HL-60/S4 treated with phorbol 12-myristate 13-acetate at 8.2 ng/mL for 4 days and 3 days (cell line): ENCODE data around the gene FIS1.

Source experiments
- in situ Hi-C: fragments of 300-500 bp; cut with MboI; formaldehyde crosslinking; loops from 2 replicates; pipeline ENCODE4 v1.15.0; 2022; ENCODE audit warnings: low sequenced_read_pairs

The FIS1 gene

GRCh38 chr7:101244375-101245146 is at the start of gene FIS1:
FIS1 (minus strand) TSS chr7:101245081; CDS start chr7:101245004, 77 bp downstream.
- in situ Hi-C loops = no loop called here

GRCh38 chr7:101294039-101294831 is 49.4 kb upstream of the FIS1 start:
- in situ Hi-C loops = loop anchor here (25.0 kb wide), 1 partner anchor 407 kb away; the partner anchor contains the start of genes ACHE, SRRT and UFSP1

- in situ Hi-C loops = loop anchor here (25.0 kb wide), 1 partner anchor 406 kb away; the partner anchor contains the start of genes ACHE, SRRT and UFSP1
Measured at GRCh38 chr7:101293069-101294021, 48.5 kb upstream of the FIS1 start.

- in situ Hi-C loops = loop anchor here (25.0 kb wide), 1 partner anchor 405 kb away; the partner anchor contains the start of genes ACHE, SRRT and UFSP1
Measured at GRCh38 chr7:101292566-101292965, 47.7 kb upstream of the FIS1 start.

GRCh38 chr7:101290186-101291037 is 45.5 kb upstream of the FIS1 start:
- in situ Hi-C loops = loop anchor here (25.0 kb wide), 1 partner anchor 403 kb away; the partner anchor contains the start of genes ACHE, SRRT and UFSP1

- in situ Hi-C loops = loop anchor here (25.0 kb wide), 1 partner anchor 402 kb away; the partner anchor contains the start of genes ACHE, SRRT and UFSP1
Measured at GRCh38 chr7:101289687-101290086, 44.8 kb upstream of the FIS1 start.

- in situ Hi-C loops = loop anchor here (25.0 kb wide), 1 partner anchor 401 kb away; the partner anchor contains the start of genes ACHE, SRRT and UFSP1
Measured at GRCh38 chr7:101288439-101288838, 43.6 kb upstream of the FIS1 start.

GRCh38 chr7:101287032-101287431 is 42.2 kb upstream of the FIS1 start:
- in situ Hi-C loops = loop anchor here (25.0 kb wide), 1 partner anchor 400 kb away; the partner anchor contains the start of genes ACHE, SRRT and UFSP1

GRCh38 chr7:101285880-101286279 is 41.0 kb upstream of the FIS1 start:
- in situ Hi-C loops = loop anchor here (25.0 kb wide), 1 partner anchor 399 kb away; the partner anchor contains the start of genes ACHE, SRRT and UFSP1

GRCh38 chr7:101285171-101285570 is 40.3 kb upstream of the FIS1 start:
- in situ Hi-C loops = loop anchor here (25.0 kb wide), 1 partner anchor 398 kb away; the partner anchor contains the start of genes ACHE, SRRT and UFSP1

GRCh38 chr7:101280912-101281311 is 36.0 kb upstream of the FIS1 start:
- in situ Hi-C loops = loop anchor here (25.0 kb wide), 1 partner anchor 394 kb away; the partner anchor contains the start of genes ACHE, SRRT and UFSP1

- in situ Hi-C loops = loop anchor here (25.0 kb wide), 1 partner anchor 391 kb away; the partner anchor contains the start of genes ACHE, SRRT and UFSP1
Measured at GRCh38 chr7:101278461-101279292, 33.8 kb upstream of the FIS1 start.

- in situ Hi-C loops = loop anchor here (25.0 kb wide), 1 partner anchor 390 kb away; the partner anchor contains the start of genes ACHE, SRRT and UFSP1
Measured at GRCh38 chr7:101277155-101277554, 32.3 kb upstream of the FIS1 start.

GRCh38 chr7:101273206-101273605 is 28.3 kb upstream of the FIS1 start:
- in situ Hi-C loops = no loop called here

GRCh38 chr7:101271021-101271420 is 26.1 kb upstream of the FIS1 start:
- in situ Hi-C loops = no loop called here

GRCh38 chr7:101269664-101270063 is 24.8 kb upstream of the FIS1 start:
- in situ Hi-C loops = no loop called here

- in situ Hi-C loops = no loop called here
Measured at GRCh38 chr7:101265622-101266516, 21.0 kb upstream of the FIS1 start.
